Esophagus mucosa (tissue), 1 donor: Measurements from ENCODE around the gene BNC2. TPM values are rescaled to one million over a fixed set of nuclear protein-coding genes. Genes with fewer than 3 reads are reported as not detected.
A peak's percentile ranks its signal among the peaks of the same experiment; 100 is the strongest.

Source experiments
- ATAC-seq: fragments of 200-7000 bp; cut with Tn5 transposase; one replicate; pipeline ENCODE4 v1.9.1; 2020
- total RNA-seq: library from RNA; stranded (reverse); gene quantifications from one replicate; pipeline ENCODE4 v1.2.4, GENCODE V29; 2023
- donor health status: DM: yes; HTN: yes; CAD: no.

The BNC2 gene
- total RNA-seq, 1 donor from 2014 or later = 3.7 TPM

- ATAC-seq = no peak
Measured at GRCh38 chr9:16664211-16664610, 206.3 kb downstream of the BNC2 start.

GRCh38 chr9:16661816-16662215 lies 208.7 kb downstream of the BNC2 start:
- ATAC-seq = no peak

GRCh38 chr9:16659096-16659495 lies 211.4 kb downstream of the BNC2 start:
- ATAC-seq = no peak

DNA sequence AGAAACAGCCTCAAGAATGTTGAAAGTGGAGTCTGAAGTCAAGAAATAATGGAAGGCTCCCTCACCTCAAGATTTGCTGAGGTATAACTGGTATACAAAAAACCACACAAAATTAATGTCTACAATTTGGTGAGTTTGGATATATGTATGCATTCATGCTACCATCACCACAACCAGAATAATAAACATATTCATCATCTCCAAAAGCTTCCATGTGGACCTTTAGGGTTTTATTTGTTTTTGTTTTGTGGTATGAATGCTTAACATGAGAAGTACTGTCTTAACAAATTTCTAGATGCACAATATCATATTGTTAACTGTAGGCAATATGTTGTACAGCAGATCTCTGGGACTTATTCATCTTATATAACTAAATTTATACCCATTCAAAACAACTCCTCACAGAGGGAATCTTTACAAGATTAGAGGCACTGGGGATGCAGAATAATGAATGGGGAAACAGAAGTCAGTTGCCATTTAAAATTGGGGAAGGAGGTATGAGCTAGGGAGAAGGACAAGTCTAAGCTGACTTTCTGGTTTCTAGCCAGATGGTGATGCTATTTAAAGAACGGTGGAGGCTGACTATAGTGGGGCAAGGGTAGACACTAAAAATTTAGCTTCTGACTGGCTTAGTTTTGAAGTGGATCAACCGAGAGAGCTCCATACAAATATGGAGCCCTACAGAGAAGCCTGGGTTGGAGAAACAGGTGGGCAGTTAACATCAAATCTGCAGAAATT lies 213.9 kb downstream of the BNC2 start:
- no peak for ATAC-seq

- ATAC-seq = no peak
Measured at GRCh38 chr9:16654596-16655126, 215.8 kb downstream of the BNC2 start.

GRCh38 chr9:16653491-16654399 lies 216.7 kb downstream of the BNC2 start:
- no peak for ATAC-seq

- ATAC-seq = no peak
Measured at GRCh38 chr9:16652582-16652981, 217.9 kb downstream of the BNC2 start.

DNA sequence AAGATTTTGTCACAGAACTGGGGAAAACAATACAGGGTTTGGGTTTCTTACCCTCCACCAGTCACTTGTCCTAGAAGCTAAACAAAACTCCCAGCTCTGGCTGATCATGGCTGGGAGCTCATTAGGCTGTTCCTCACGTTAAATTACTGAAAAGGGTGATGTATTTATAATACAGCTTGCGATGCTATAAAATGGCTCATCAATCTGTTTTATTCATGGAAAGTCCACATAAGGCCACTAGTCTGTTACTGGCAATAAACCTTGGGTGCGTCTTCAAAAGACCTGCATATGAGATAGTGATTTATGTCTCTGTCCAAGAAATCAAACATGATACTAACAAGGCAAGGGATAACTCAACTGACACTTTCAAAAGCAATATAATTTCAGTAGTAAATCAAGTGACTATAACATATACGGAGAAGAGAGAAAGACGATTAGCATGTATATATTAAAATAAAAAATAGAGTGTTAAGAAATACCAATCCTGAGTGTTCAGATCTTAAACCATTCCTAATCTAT lies 219.0 kb downstream of the BNC2 start:
- ATAC-seq = no peak

- no peak for ATAC-seq
Measured at GRCh38 chr9:16645970-16646369, 224.5 kb downstream of the BNC2 start.

- ATAC-seq = no peak
Measured at GRCh38 chr9:16642421-16643109, 227.9 kb downstream of the BNC2 start.

GRCh38 chr9:16640649-16641048 lies 229.8 kb downstream of the BNC2 start:
- no peak for ATAC-seq

- ATAC-seq = no peak
Measured at GRCh38 chr9:16639644-16640043, 230.8 kb downstream of the BNC2 start.

- ATAC-seq = no peak
Measured at GRCh38 chr9:16637911-16638310, 232.6 kb downstream of the BNC2 start.

- peak; percentile 50 for ATAC-seq
Measured at GRCh38 chr9:16637218-16637617, 233.3 kb downstream of the BNC2 start.

DNA sequence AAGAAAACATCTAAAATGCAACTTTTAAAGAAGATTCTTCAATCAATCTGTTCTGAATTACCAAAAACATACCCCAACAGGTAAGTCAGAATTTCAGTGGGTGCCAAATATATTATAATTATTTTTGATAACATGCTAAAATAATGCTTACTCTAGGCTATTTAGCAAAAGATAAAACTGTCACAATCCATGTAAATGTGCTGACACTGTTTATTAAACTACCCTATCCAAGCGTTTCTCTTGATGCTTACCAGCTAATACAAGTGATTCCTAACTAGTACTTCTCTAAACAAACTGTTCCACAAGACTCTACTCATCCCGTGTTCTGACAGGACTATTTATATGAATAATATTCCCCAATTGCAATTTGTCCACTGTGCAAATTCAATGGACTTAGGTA lies 236.7 kb downstream of the BNC2 start:
- no peak for ATAC-seq

GRCh38 chr9:16628413-16628812 lies 242.1 kb downstream of the BNC2 start:
- ATAC-seq = no peak

DNA sequence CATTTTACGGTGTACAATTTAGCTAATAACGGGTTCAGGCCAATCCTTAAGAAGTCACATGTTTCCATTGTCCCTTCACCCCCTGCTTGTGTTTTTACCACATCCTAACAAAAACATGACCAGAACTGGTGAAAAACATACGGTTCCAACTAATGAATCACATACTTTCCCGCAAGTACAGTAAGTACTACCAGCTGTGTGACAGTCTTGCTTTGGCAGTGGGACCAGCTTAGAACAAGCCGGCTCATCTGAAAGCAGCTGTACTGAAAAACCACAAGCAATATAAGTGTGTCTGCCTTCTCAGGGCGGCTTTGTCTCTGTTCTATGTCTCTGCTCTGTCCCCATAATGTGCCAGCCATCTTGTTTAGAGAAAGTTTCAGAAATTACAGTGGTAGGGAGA lies 242.5 kb downstream of the BNC2 start:
- ATAC-seq = no peak

DNA sequence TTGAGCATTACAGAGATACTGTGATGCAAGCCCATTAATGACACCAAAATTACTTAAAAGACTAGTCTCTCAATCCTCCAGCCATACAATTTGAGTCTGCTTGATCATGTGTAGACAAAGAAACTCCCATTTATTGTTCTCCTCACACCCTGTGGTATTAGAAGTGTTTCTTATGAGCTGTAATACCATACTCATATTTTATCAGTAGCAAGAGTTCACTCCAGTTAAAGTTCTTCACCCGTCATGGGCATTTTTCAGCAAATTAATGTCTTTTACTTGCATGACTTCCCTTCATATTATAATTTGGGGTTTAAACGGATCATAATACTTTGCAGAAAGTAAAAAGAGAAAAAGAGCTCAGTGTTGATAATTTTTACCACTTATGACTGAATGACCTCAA lies 242.9 kb downstream of the BNC2 start:
- no peak for ATAC-seq

DNA sequence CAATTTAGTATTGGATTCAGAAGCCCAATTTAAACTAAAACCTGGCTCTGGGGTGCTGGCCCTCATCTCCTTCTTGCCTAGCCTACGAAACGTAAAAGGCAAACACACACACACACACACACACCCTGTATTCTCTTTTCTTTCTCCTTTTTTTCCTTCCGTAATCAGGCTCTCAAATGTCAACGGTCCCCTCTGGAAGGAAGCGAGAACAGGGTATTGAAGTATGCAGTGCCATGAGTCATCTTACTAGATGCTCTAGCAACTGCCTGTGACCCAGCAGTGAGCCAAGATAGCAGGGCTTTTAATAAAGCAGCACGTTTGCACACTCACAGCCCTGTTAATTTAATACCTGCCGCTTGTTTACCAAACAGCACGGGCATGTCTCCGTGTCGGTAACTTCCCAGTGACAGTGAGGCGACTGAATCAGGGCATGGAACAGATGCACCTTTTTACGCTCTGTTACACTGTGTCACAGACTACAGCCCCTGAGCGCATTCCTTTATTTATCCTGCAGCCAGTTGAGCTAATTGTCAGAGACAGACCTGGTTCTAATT lies 243.8 kb downstream of the BNC2 start:
- peak; percentile 64 for ATAC-seq

DNA sequence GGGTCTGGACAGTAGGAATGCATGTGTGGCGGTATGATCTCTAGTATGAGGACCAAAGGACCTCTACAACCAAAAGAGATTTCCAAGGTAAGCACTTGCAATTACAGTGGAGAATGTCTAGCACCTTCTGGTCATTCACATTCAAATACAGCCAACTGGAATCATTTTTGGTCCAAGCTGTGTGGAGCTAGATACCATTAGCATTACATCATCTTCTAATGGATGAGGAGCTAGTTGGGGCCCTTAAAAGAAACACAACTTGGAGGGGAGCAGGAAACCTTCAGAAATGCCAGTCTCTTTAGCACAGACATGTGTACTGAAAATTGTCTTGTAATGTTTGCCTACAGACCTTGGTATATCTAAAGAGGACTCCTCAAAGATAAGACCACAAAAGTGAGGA lies 244.7 kb downstream of the BNC2 start:
- no peak for ATAC-seq

DNA sequence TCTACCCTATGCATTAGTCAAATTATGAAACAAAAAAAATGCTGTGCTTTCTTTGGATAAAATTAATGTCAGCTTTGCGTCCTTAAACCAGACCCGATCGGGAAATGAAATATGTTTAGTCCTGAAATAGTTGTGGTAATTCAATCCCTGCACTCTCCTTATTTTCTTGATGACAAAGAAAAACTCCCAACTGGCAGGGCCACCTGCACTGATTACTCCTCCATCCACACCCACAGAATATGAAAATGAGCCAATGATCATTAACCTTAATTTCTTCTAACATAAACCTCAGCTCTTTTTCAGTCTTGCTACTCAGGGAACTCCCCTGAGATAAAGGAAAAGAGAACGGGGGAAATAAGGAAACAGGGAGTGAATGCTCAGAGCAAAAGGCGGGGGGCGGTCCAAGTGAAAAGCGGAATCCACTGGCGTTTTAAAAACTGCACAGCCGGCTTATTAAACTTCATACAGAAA lies 245.3 kb downstream of the BNC2 start:
- no peak for ATAC-seq

- ATAC-seq = no peak
Measured at GRCh38 chr9:16624744-16625117, 245.7 kb downstream of the BNC2 start.
